AG09309 (cell line): ENCODE results near the gene UTP3.
A peak's percentile ranks its signal among the peaks of the same experiment; 100 is the strongest.
"Not testable (repeated sequence)": the region's sequence is repeated elsewhere in the genome, so short reads cannot be mapped to it uniquely, and the experiment has no call there.

Experiments used
- DNase-seq: peaks from one replicate; pipeline ENCODE4 v3.0.0-alpha.2; 2010; ENCODE audit warnings: low read depth
- H3K4me3 ChIP-seq: 2 replicates; pipeline ENCODE4 v1.5.1; 2011; ENCODE audit warnings: mild to moderate bottlenecking, low read depth, low read length, moderate library complexity; ENCODE audit not compliant: control insufficient read depth
- TF ChIP-seq, protein P1 (sequence below): IDR thresholded peaks from 2 replicates; pipeline ENCODE4 v1.5.1; 2011; ENCODE audit warnings: mild to moderate bottlenecking, low read depth, low read length, inconsistent platforms; ENCODE audit not compliant: insufficient read depth, control insufficient read depth; ENCODE audit errors: missing control alignments

Gene UTP3

DNA sequence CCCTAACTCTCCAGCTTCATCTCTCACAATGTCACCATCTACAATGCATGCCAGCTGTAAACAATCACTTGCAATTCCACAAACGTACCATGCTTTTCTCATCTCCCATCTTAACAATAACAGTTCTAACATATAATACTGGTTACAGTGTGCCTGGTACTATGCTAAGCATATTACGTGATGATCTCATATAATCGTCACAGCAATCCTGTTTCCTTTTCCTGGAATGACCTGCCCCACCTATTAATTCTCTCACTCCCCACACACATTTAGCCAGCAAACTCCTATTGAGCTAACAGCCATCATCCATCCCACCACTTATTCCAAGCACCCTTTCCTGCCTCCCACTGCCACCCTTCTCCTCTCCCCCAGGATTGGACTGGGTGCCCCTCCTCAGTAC is 29.9 kb upstream of the UTP3 start:
- H3K4me3 ChIP-seq, result no peak overlapping the region

DNA sequence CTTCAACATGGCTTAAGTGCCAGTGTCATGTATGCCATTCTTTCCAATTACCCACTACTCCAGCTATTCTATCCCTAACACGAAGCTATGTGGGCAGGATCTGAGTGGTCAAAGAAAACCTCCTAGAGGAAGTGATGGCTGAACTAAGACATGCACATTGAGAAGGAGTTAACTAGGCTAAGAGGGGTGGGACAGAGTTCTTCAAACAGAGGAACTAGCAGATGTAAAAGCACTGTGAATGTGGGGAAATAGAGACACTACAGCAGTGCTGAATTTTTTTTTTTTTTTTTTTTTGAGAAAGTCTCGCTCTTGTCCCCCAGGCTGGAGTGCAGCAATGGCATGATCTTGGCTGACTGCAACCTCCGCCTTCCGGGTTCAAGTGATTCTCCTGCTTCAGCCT is 28.2 kb upstream of the UTP3 start:
- TF ChIP-seq, protein P1, sequence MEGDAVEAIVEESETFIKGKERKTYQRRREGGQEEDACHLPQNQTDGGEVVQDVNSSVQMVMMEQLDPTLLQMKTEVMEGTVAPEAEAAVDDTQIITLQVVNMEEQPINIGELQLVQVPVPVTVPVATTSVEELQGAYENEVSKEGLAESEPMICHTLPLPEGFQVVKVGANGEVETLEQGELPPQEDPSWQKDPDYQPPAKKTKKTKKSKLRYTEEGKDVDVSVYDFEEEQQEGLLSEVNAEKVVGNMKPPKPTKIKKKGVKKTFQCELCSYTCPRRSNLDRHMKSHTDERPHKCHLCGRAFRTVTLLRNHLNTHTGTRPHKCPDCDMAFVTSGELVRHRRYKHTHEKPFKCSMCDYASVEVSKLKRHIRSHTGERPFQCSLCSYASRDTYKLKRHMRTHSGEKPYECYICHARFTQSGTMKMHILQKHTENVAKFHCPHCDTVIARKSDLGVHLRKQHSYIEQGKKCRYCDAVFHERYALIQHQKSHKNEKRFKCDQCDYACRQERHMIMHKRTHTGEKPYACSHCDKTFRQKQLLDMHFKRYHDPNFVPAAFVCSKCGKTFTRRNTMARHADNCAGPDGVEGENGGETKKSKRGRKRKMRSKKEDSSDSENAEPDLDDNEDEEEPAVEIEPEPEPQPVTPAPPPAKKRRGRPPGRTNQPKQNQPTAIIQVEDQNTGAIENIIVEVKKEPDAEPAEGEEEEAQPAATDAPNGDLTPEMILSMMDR, result no peak
- H3K4me3 ChIP-seq, result no peak overlapping the region
- no peak for DNase-seq

More for the DNA sequence above, 29.9 kb upstream of the UTP3 start:
- TF ChIP-seq, protein P1, result no peak
- DNase-seq, result no peak

DNA sequence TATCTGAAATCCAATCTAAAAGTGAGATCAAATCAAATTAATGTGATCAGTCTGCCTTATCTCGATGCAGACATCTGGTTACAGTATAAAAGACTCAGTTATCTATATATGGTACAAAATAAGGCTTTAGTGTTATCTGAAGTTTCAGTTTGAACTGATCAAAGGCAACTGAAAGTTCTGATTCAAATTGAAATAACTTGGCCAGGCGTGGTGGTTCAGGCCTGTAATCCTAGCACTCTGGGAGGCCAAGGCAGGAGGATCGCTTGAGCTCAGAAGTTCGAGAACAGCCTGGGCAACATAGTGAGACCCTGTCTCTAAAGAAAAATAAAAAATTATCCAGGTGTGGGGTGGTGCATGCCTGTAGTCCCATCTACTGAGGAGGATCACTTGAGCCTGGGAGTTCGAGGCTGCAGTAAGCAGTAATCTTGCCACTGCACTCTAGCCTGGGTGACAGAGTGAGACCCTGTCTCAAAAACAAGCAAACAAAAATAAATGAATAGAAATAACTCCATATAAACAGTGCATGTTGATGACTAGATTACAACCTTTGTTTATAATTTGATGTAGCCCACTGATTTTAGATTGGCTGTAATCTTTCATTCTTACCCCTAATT is 26.9 kb upstream of the UTP3 start:
- not testable (repeated sequence) for H3K4me3 ChIP-seq, DNase-seq

DNA sequence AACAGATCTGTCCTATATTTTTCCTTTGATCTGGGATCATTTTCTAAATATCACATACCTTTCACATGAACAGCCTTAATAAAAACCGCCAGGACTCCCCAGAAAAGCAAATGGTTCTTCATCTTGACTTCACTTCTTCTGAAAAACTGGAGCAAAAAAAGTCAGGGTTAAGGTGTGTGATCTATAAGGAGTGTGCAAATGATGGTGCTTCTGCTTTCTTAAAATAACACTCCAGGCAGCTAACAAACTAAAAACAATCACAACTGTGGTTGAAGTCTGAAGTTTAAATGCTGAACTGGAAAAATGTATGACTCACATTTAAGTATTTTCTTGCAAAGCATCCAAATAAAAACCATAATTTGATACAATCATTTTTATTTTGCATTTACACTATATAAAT is 22.0 kb upstream of the UTP3 start, which contains the start of gene JCHAIN:
Gene JCHAIN, minus strand, starts transcription at position 140 of the 400 bp plus-strand sequence. Its CDS starts 18 bp downstream, at position 122.
- TF ChIP-seq, protein P1, result no peak
- H3K4me3 ChIP-seq, result no peak within 1 kb of the TSS
- DNase-seq, result no peak

DNA sequence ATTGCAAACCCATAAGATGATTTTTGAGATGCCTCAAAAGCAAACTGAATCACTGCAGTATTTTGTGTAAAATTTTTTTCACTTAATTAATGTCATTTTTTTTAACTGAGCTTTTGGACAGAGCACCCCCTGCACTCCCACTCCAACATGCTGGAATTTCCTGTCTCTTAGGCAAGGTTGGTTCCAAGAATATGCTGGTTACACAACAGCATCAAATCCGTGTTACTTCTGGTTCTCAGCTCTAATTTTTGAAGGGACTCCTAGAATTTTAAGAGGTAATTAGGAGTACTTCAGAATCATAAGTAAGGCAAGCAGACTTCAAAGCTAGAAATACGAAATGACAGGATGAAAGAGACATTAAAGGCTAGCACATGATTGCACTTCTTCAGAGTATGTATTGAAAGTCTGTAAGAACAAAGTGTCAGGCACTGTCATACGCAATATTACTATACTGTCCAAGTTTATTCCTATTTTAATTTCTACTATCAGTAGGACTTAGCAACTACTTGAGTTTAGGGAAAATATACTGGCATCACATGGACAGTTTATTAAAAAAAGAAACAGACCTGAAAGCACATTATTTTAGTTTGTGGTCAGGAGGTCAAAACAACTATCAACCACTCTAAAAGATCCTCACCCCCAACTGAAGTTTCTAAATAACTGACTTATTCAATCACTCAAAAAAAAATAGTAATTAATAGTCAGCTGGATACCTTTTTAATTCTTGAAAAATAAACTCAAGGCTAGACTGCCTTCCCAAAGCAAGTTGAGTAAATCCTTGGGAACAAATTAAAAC is 20.4 kb upstream of the UTP3 start:
- H3K4me3 ChIP-seq, result no peak overlapping the region

DNA sequence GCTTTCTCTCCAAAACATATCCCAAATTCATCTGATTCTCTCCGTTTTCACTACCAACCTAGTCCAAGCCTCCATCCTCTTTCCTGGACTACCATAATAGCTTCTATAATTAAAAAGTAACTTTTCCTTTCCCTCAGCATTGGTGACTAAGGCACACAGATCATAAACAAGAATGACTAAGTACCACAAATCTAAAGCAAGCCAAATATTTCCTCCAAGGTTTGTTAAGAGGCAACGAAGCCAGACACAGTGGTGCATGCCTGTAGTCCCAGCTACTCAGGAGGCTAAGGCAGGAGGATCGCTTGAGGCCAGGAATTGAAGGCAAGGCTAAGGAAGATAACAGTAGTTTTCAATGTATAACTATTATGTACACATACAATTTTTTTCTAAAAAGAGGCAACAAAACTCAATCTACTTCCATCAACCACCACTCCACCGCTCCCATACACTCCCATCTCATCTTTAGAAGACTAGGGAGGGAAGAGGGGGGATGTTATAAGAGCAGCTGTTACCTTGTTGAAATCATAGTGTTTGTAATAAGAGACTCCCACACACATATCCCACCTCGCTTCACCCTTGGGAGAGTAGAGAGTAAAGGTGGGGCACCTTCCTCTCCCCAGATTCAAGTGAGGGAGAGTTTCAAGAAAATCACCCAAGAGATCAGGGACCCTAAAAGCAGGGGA is 17.9 kb upstream of the UTP3 start:
- DNase-seq, result peak; percentile 38
- H3K4me3 ChIP-seq, result no peak overlapping the region
- TF ChIP-seq, protein P1, result no peak

More for the DNA sequence above, 20.4 kb upstream of the UTP3 start:
- TF ChIP-seq, protein P1, result no peak
- peak; percentile 21 for DNase-seq

DNA sequence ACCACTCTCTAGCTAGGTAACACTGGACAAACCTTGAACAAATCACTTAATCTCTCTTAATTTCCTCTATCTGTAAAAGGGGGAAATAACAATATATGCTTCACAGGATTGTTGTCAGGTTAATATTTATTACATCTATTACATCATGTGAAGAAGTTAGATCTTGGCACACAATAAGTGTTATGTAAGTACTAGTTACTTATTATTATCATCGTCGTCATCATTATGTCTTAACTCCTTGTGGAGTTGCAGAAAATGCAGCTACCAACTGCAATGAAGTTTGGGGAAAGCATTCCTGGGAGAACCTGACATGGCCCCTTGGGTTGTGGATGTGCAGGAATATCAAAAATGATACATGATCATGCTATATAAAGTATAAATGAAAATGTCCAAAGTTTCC is 17.2 kb upstream of the UTP3 start:
- no peak overlapping the region for H3K4me3 ChIP-seq
- DNase-seq, result no peak
- TF ChIP-seq, protein P1, result no peak
